OCI-LY7 (cell line): ENCODE measurements around the gene USP6NL. TPM values are rescaled to one million over a fixed set of nuclear protein-coding genes. Genes with fewer than 3 reads are reported as not detected.

Experiments
- BruUV-seq: library from RNA; stranded (reverse); fragments of 400-500 nt; replicated peaks from 2 replicates; lab custom pipeline; 2021; lab: Mats Ljungman, UMichigan
- CTCF ChIA-PET: fragments of 300-600 bp; sonication (Branson Sonifier 250); formaldehyde crosslinking; loops from one replicate; lab custom pipeline; 2022; ENCODE audit warnings: antibody characterized with exemption; ENCODE audit not compliant: unreplicated experiment; lab: Charles Lee
- POLR2A ChIA-PET: fragments of 300-600 bp; sonication (Branson Sonifier 250); formaldehyde crosslinking; loops from one replicate; lab custom pipeline; 2022; ENCODE audit warnings: antibody characterized with exemption; lab: Charles Lee
- DNase-seq: peaks from one replicate; pipeline ENCODE4 v3.0.0-alpha.2; 2015; ENCODE audit warnings: low spot score
- H2AFZ ChIP-seq: fragments of 200-600 bp; sonication (generic), shearing (Covaris generic); 2 replicates; pipeline ENCODE4 v1.6.1; 2014; ENCODE audit warnings: mild to moderate bottlenecking, antibody characterized with exemption, low read length, moderate library complexity
- H3K27ac ChIP-seq: fragments of 200-600 bp; sonication (generic); 2 replicates; pipeline ENCODE4 v1.5.1; 2014; ENCODE audit warnings: mixed run types, low read depth, mild to moderate bottlenecking, moderate library complexity, low read length, inconsistent platforms; ENCODE audit not compliant: poor library complexity, severe bottlenecking
- H3K36me3 ChIP-seq: fragments of 200-600 bp; sonication (generic); 2 replicates; pipeline ENCODE4 v1.6.1; 2014; ENCODE audit warnings: mild to moderate bottlenecking, antibody characterized with exemption, low read length, moderate library complexity, mixed read lengths; ENCODE audit not compliant: insufficient read depth
- H3K4me1 ChIP-seq: fragments of 200-600 bp; sonication (generic); 2 replicates; pipeline ENCODE4 v1.5.1; 2014; ENCODE audit warnings: mild to moderate bottlenecking, low read length; ENCODE audit not compliant: insufficient read depth, poor library complexity, severe bottlenecking
- H3K4me2 ChIP-seq: fragments of 200-600 bp; sonication (generic); 2 replicates; pipeline ENCODE4 v1.6.1; 2014; ENCODE audit warnings: mild to moderate bottlenecking, low read length
- H3K4me3 ChIP-seq: fragments of 200-600 bp; sonication (generic); 2 replicates; pipeline ENCODE4 v1.5.1; 2014; ENCODE audit warnings: mild to moderate bottlenecking, low read depth, low read length; ENCODE audit not compliant: poor library complexity, severe bottlenecking
- H3K79me2 ChIP-seq: fragments of 200-600 bp; sonication (generic); 2 replicates; pipeline ENCODE4 v1.6.1; 2016; ENCODE audit warnings: low read depth, mild to moderate bottlenecking, low read length, moderate library complexity, mixed read lengths; ENCODE audit not compliant: insufficient read depth
- H3K9me2 ChIP-seq: fragments of 200-600 bp; sonication (generic); 2 replicates; pipeline ENCODE4 v1.6.1; 2016; ENCODE audit warnings: mild to moderate bottlenecking, low read length, mixed read lengths; ENCODE audit not compliant: insufficient read depth
- H3K9me3 ChIP-seq: fragments of 200-600 bp; sonication (generic); 2 replicates; pipeline ENCODE4 v1.6.1; 2014; ENCODE audit warnings: mild to moderate bottlenecking, mixed run types, low read length, mixed read lengths
- H4K20me1 ChIP-seq: fragments of 200-600 bp; sonication (generic); 2 replicates; pipeline ENCODE4 v1.6.1; 2014; ENCODE audit warnings: mild to moderate bottlenecking, antibody characterized with exemption, low read length, moderate library complexity, mixed read lengths; ENCODE audit not compliant: insufficient read depth
- EZH2phosphoT487 ChIP-seq: fragments of 200-600 bp; sonication (generic); IDR thresholded peaks from 2 replicates; pipeline ENCODE4 v1.6.1; 2018; ENCODE audit warnings: low read depth, borderline replicate concordance, mild to moderate bottlenecking, mixed run types, antibody characterized with exemption, low read length, moderate library complexity, mixed read lengths
- intact Hi-C: fragments of 100-400 bp; cut with micrococcal nuclease; formaldehyde crosslinking; loops from one replicate; pipeline ENCODE4 v1.10.0; 2022; ENCODE audit not compliant: unreplicated experiment
- total RNA-seq, 2 experiments: library from RNA; depleted of rRNA in 1 of 2; stranded (reverse); fragments of >200 nt in 1 of 2; shearing (Covaris generic) in 1 of 2; gene quantifications; 2 replicates each; pipeline ENCODE4 v1.2.3, GENCODE V29; 2014 to 2022
- TF ChIP-seq, protein P1 (sequence below): fragments of 200-600 bp; sonication (generic); conservative IDR thresholded peaks from 2 replicates; pipeline ENCODE4 v1.5.1; 2014; ENCODE audit warnings: mild to moderate bottlenecking, antibody characterized with exemption, low read length, moderate library complexity, mixed read lengths

The USP6NL gene
- total RNA-seq, 2 experiments from 2014 or later: 41.7 to 59.7 TPM

DNA sequence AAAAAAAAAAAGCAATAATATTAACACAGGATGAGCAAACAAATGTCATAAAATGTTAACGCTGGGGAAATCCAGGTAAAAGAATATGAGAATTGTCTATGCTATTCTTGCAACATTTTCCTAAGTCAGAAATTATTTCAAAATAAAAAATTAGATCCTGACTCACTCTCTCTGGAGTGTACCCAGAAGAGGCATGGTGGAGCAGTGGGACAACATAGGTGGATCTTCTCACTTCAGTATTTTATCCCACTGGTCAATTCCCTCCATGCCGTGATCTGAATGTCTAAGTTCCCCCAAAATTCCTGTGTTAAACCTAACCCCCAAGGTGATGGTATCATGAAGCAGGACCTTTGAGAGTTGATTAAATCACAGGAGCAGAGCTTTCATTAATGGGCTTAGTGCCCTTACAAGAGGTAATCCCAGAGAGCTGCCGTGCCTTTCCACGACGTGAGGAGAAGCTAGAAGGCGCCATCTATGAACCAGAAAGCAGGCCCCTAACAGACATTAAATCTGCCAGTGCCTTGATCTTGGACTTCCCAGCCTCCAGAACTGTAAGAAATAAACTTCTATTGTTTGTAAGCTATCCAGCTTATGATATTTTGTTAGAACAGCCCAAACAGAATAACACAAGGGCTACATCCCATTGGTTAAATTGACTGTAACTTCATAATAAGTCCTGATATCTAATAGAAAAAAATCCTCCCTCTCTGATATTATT lies 35.2 kb downstream of the USP6NL start:
- TF ChIP-seq EZH2phosphoT487: no peak
- TF ChIP-seq, protein P1, sequence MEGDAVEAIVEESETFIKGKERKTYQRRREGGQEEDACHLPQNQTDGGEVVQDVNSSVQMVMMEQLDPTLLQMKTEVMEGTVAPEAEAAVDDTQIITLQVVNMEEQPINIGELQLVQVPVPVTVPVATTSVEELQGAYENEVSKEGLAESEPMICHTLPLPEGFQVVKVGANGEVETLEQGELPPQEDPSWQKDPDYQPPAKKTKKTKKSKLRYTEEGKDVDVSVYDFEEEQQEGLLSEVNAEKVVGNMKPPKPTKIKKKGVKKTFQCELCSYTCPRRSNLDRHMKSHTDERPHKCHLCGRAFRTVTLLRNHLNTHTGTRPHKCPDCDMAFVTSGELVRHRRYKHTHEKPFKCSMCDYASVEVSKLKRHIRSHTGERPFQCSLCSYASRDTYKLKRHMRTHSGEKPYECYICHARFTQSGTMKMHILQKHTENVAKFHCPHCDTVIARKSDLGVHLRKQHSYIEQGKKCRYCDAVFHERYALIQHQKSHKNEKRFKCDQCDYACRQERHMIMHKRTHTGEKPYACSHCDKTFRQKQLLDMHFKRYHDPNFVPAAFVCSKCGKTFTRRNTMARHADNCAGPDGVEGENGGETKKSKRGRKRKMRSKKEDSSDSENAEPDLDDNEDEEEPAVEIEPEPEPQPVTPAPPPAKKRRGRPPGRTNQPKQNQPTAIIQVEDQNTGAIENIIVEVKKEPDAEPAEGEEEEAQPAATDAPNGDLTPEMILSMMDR: no peak
- Histone ChIP-seq H2AFZ (no peak overlapping the region), H4K20me1 (peaks cover 36% of the 10 kb centered on the region), H3K4me1 (peaks cover 64% of the 10 kb centered on the region), H3K27ac (no peak overlapping the region), H3K4me2 (no peak overlapping the region), H3K4me3 (no peak overlapping the region), H3K36me3 (peaks cover 40% of the 10 kb centered on the region), H3K9me3 (no peaks in the 10 kb centered on the region), H3K9me2 (no peaks in the 10 kb centered on the region), H3K79me2 (peaks cover 100% of the 10 kb centered on the region)
- BruUV-seq: no TSS peak
- CTCF ChIA-PET: no interaction called here
- intact Hi-C loops: no loop called here
- DNase-seq: no peak
- POLR2A ChIA-PET: interaction anchor here (0.6 to 3.1 kb wide), 10 partner anchors 9 to 328 kb away, joined by 3 to 11 read pairs (median 4); no protein-coding TSS in a partner anchor

DNA sequence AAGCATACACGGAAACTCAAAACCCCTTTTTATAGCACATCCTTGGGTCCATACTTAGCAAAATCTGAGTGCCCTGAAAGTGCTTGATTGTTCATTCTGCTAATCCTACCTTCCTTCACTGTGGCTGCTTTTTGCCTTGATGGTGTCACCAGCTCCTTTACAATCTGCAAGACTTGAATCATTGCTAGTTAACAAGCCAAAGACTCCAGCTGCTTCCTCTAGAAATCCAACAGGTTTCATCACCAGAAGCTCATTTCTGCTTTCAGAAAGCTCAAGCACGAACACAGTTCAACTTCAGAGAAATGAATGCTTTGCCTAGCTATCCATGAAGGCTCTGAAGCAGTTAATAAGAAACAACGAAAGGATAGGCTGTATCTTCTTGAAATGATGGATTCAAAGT lies 38.0 kb downstream of the USP6NL start:
- Histone ChIP-seq H3K9me2 (no peaks in the 10 kb centered on the region), H3K4me2 (peak overlapping the region; percentile 67), H3K79me2 (peaks cover 100% of the 10 kb centered on the region), H2AFZ (no peak overlapping the region), H3K4me1 (peaks cover 51% of the 10 kb centered on the region), H4K20me1 (peaks cover 30% of the 10 kb centered on the region), H3K36me3 (peaks cover 28% of the 10 kb centered on the region), H3K9me3 (no peaks in the 10 kb centered on the region), H3K27ac (peak overlapping the region; percentile 55), H3K4me3 (peak overlapping the region; percentile 21)
- no TSS peak for BruUV-seq
- POLR2A ChIA-PET: interaction anchor here (0.7 to 2.6 kb wide), 10 partner anchors 9 to 97 kb away, joined by 3 to 21 read pairs (median 6); no protein-coding TSS in a partner anchor
- CTCF ChIA-PET: interaction anchor here (0.6 kb wide), 1 partner anchor 108 kb away, joined by 4 read pairs; no protein-coding TSS in a partner anchor
- intact Hi-C loops: loop anchor here (5.0 kb wide), 1 partner anchor 41 kb away; no protein-coding TSS in a partner anchor
- DNase-seq: peak; percentile 67
- TF ChIP-seq, protein P1: no peak
- no peak for TF ChIP-seq EZH2phosphoT487
